Measurements from ENCODE around the gene ARHGDIG.
"Not testable (repeated sequence)": the region's sequence is repeated elsewhere in the genome, so short reads cannot be mapped to it uniquely, and the experiment has no call there.

The ARHGDIG gene

DNA sequence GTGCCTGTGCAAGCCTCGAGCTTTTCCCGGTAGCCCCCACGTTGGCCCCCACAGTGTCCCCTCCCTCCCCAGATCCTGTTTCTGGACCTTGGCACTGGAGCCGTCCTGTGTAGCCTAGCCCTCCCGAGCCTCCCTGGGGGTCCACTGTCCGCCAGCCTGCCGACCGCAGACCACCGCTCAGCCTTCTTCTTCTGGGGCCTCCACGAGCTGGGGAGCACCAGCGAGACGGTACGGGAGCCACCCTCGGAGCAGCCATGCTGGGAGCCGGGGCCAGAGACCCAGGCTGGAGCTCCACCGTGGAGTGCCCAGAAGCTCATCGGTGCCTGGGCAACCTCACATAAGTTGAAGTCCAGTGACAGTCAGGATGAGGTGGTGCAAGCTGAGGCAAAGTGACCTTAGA, 16.4 kb upstream of the ARHGDIG start:
- DNase-seq (ENCODE audit: low read depth in 1 of 2, low spot score in 1 of 2): no peak

DNA sequence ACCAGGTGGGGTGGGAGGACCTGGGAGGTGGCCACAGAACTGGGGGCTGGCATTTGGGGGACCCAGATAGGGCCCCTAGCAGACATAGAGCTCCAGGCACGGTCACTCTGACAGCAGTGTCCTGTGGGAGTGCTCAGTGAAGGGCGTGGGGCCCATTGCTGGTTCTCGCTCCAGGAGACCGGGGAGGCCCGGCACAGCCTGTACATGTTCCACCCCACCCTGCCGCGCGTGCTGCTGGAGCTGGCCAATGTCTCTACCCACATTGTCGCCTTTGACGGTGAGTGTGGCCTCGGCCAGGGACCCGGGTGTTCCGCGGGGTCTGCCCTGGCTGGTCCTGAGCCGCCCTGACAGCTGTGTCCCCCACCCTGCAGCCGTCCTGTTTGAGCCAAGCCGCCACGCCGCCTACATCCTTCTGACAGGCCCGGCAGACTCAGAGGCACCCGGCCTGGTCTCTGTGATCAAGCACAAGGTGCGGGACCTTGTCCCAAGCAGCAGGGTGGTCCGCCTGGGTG, 15.9 kb upstream of the ARHGDIG start:
- no peak for DNase-seq (ENCODE audit: low read depth in 1 of 2, low spot score in 1 of 2)

DNA sequence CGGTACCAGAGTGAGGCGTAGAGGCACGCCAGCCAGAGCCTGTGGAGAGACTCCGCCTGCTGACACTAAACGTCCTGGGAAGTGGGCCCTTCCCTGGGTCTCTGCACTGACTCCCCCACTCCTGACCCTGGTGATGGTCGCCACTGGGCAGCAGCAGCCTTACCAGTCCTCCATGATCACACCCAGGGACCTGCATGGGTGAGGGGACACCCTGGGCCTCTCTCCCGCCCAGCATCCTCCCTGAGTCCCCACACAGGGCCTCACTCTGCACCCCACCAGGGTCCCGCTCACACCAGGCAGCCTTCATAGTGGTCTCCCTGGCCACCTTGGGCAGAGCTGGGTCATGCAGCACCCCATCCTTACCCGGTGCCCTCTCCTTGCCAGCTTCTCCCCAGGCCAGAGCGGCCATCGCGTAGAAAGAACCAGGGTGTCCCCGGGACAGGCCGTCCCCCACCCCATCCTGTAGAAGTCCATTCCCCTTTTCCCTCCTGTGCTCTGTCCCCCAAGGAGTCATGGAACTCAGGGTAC, 15.3 kb upstream of the ARHGDIG start:
- DNase-seq (ENCODE audit: low read depth in 1 of 2, low spot score in 1 of 2): no peak

DNA sequence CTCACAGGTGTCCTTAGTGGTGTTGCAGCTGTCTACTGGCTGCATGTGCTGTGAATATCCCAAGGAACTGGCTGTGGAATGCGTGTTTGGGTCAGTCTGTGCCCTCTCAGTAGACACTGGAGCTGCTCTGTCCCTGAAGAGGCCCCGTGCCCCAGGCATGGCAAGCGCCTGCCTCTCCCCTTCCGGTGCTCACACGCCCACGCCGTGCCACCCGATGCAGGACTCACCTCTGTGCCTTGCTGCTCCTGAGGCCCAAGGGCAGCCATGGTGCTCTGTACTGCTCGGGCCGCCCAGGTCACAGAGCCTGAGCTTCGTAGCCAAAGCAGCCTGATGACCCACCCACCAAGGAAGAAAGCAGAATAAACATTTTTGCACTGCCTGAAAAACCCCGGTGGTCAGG, 14.7 kb upstream of the ARHGDIG start:
- DNase-seq (ENCODE audit: low read depth in 1 of 2, low spot score in 1 of 2): no peak

DNA sequence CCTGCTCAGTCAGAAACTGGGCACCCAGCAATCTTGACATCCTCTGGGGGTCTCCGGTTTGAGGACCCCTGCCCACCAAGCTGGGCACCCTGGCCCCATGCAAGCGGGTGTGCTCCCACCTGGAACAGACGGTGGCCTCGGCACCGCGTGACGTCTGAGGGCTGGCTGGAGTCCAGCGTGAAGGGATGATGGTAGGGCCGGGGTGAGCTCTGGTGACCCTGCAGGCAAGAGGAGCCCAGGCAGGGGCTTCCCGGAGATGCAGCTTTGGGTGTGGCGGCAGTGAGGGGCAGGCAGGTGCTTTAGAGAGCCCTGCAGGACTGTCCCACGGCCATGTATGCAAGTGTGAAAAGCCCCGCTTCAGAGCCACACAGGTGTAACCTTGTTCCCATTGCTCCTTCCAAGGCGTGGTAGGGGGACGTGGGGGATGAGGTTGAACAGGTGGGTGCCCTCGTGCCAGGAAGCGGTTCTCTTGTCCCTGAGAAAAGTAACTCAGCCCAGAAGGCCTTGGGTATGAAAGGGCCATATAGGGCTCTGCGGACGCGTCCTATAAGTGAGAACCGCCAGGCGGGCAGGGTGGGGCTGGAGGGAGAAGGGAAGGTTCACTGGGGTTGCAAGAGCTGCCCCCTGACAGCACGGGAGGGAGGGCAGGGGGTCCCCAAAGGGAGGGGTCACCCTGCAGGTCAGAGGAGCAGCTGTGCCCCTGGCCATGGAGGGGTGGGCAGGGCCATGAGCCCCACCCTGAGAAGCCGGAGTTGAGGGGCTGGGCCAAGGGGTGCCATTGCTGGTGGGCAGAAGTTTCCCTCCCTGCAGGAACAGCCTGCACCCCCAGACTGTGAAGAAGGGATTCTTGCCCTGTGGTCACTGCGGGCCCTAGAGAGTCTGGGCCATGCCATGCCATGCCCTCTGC, 13.9 kb upstream of the ARHGDIG start:
- no peak for DNase-seq (ENCODE audit: low read depth in 1 of 2, low spot score in 1 of 2)

DNA sequence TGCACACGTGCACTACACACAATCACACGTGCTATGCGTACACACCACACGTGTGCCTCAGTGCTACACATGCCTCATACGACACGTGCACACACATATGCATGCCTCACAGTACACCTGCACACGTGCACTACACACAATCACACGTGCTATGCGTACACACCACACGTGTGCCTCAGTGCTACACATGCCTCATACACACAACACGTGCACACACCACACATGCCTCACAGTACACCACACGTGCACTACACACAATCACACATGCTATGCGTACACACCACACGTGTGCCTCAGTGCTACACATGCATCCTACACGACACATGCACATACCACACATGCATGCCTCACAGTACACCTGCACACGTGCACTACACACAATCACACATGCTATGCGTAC, 12.8 kb upstream of the ARHGDIG start:
- DNase-seq (ENCODE audit: low read depth in 1 of 2, low spot score in 1 of 2): not testable (repeated sequence)

DNA sequence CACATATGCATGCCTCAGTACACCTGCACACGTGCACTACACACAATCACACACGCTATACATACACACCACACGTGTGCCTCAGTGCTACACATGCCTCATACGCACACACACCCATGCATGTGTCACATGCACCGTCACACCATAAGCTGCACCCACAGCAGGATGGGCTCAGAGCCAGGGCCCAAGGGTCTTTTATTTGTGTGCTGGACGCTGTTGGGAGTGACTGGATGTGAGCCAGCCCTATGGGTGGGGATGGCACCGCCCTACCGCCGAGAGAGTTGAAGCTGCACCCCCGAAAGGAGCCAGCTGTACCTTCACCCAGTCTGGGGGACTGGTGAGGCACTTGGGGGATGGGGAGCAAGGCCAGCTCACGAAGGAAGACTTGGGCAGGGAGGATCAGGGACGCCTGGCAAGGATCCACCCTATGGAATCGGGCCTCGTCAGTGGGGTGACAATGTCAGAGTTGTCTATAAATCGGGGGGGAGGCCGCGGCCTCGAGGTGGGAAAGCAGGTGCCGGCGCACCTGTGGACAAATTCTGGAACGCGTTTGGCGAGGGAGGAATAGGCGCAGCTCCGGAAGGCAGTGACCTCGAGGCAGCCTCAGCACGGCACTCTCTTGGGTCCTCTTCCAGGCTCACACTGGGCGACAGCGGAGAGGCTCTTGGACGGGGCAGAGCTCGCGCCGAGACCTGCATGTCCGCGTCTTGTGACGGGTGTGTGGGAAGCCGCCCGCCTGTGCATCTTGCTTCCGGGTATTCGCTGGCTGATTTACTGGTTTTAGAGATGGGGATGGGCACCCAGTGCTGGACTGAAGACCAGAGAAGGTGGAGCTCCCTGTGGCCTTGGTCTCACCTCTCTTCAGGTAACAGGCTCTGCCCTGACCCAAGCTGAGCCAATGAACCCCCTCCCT, 12.0 kb upstream of the ARHGDIG start:
- DNase-seq (ENCODE audit: low read depth in 1 of 2, low spot score in 1 of 2): no peak

DNA sequence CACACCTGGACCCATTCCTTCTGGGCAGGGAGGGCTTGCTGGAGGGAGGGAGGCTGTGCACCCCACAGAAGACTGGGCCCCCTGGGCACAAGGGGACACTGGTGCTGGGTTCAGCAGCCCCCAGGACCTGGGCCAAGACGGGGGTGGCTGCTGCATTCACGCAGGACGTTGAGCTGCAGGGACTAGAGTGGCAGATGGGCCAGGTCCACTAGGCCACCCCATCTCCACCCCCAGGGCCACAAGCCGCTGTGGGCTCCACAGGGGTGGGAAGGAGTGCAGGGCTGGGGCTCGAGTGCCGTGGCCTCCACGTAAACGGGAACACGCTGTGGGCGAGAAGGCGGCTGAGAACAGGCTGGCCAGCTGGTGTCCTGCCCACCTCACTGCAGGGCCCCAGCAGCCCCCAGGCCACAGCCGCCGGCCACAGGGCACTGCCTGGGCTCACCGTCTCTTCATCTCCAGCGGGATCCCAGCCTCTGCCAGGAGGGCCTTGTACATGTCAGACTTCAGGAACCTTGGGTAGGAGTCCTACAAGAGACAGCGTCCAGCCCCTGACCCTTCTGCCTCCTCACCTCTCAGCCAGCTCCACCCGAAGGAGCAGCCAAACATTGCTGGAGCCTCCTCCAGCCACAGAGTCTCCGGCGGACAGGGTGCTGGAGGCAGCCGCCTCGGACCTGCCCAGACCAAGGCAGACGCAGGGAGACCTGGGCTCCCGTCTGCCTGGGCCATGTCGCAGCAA, 11.2 kb upstream of the ARHGDIG start:
- DNase-seq (ENCODE audit: low read depth in 1 of 2, low spot score in 1 of 2): no peak

DNA sequence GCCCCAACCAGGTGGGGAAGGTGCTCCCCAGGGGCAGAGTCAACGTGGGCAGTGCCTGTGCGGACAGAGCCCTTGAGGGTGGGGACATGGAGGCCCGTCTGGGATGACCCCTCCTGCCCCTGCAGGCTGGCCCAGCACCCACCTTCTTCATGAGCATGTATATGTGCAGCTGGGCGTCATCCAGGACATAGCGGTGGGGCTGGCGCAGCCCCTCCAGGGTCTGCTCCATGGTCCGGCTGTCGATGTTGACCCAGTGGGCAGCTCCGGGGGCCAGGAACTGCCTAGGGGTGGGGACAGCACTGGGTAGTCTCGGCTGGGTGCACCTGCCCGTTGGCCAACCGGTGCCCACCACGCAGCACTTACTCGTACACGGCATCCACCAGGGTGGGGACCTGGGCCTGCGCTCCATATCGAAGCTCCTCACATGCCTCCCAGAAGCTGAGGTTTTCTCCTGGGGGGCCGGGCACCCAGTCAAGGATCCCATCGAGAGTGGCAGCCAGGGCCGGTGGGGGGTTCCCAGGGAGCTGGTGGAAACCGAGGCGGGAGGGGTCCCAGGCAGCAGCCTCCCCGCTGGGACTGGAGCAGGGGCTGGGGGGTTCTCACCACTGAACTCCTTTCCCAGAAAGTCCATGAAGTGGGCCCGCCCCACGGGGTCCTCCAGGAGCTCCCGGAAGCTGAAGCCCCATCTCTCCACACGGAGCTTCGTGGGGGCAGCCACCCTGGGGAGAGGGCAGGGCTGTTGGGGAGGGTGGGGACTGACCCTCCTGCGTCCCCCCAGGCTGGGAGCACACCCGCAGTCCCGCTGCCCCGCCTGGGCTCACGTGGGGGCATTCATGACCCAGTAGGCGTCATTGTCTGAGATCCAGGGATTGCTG, 9.8 kb upstream of the ARHGDIG start:
- no peak for DNase-seq (ENCODE audit: low read depth in 1 of 2, low spot score in 1 of 2)

DNA sequence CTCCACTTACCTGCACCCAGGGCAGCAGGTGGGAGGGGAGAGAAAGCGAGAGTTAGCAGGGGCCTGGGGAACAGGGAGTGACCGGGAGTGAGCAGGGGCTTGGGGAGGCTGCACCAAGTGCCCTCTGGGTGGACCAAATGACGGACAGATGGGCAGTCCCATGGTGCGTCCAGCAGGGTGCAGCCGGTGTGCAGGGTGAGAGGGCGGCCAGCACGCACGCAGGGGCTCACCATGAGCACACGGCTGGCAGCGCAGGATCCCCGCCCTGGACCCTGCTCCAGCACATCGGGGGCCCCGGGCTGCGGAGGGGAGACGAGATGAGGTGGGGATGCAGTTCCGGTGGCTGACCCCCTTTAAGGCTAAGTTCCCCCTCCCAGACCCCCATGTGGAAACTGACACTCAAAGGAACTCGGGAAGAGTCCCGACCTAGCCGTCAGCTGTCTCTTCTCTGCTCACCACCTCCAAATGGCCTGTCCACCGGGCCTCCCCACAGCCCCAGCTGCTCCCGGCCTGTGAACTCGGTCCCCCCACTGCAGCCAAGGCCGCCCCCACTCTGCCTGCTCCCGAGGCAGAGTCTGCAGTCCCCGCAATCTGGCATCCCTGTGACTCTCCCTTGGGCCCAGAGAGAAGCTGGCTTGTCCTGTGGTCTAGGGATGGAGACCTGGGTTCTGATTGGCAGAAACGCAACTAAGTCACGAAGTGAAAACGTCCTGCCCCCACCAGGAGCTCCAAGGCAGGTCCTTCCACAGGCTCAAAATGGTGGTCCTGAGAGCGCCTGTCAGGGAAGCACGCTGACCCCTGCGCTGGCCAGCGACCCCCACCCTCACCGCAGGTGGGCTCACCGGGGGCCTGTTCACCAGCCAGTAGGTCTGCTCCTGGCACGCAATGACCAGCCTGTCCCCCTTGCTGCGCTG, 7.5 kb upstream of the ARHGDIG start:
- DNase-seq (ENCODE audit: low read depth in 1 of 2, low spot score in 1 of 2): no peak

DNA sequence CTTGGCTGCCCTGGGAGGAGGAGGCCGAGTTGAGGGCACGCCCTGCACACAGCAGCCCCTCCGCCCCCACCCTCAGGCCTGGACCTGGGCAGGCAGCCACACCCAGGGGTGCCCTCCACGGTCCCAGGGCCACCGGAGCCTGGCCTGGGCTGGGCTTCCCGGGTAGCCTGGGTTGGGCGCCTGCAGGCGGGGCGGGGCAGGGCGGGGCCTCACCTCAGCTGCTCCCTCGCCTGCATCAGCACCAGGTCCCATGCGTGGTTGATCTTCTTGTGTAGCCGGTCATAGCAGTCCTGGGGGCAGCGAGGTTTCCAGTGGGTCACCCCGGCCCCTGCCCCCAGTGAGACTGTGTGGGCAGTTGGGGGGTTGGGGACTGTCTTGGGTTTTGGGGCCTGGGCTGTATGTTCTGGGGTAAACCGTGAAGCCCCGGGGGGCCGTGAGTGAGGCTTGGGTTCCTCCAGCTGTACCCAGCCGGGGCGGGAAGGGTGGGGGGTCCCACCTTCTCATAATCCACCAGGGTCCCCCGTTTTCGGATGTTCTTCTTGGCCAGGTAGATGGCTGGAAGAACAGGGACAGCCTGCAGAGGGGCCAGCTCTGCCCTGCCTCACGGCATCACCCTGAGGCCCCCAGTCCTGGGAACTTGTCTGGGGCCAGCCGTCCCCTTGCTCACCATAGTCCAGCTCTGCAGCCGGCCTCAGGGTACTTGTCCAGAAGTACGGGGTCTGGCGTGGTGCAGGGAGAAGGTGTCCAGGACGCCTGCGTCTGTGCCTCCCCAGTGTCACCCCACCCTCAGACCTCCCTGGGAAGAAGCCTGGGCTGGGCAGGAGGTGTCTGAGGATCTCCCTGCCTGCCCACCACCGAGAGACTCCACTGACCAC, 6.6 kb upstream of the ARHGDIG start:
- DNase-seq (ENCODE audit: low read depth in 1 of 2, low spot score in 1 of 2): no peak

DNA sequence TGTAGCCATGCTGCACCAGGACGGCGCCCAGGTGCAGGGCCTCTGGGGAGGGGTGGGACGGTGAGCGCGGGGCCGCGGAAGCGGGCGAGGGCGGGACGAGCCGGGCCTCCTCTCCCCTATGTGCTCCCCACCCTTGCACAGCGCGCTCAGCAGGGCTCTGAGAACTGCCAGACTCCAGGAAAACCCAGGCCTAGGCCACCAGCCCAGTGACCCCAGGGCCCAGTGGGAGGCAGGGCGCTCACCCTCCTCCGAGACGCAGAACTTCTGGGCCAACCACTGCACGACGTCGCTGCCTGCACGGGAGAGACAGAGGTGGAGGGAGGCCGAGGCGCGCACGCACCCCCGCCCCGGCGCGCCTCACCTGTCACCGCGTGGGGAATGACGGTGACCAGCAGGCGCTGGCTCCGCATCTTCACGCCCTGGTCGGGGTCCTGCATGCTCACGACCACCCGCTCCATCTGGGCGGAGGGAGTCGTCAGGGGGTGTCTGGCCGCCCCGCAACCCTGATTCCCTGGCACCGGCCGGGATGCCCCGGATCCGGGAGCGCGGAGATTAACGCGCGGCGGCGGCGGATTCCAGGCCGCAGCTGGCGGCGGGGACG, 5.2 kb upstream of the ARHGDIG start:
- DNase-seq (ENCODE audit: low read depth in 1 of 2, low spot score in 1 of 2): no peak

DNA sequence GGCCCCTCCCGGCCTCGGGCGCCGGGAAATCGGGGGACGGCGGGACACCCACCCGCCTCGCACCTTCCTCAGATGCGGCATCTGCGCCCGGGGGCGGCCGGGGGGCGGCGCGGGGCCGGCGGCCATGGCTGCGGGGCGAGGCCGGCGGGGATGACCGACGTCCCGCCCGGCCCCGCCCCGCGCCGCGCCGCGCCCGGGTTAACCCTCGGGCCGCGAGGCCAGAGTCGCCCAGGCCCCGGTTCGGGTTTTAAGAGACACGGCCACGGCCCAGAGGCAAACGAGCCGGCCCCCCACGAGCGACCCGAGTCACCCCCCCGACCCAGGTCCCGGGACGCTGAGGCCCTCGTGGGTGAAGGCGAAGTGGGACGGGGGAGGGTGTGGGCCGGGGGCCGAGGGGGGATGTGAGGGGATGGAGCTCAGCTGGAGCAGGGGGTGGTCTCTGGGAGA, 4.6 kb upstream of the ARHGDIG start, which contains the start of gene RGS11:
RGS11 (minus strand) TSS at position 159 of the 447 bp plus-strand sequence; CDS start at position 126, 33 bp downstream.
- no peak for DNase-seq (ENCODE audit: low read depth in 1 of 2, low spot score in 1 of 2)

DNA sequence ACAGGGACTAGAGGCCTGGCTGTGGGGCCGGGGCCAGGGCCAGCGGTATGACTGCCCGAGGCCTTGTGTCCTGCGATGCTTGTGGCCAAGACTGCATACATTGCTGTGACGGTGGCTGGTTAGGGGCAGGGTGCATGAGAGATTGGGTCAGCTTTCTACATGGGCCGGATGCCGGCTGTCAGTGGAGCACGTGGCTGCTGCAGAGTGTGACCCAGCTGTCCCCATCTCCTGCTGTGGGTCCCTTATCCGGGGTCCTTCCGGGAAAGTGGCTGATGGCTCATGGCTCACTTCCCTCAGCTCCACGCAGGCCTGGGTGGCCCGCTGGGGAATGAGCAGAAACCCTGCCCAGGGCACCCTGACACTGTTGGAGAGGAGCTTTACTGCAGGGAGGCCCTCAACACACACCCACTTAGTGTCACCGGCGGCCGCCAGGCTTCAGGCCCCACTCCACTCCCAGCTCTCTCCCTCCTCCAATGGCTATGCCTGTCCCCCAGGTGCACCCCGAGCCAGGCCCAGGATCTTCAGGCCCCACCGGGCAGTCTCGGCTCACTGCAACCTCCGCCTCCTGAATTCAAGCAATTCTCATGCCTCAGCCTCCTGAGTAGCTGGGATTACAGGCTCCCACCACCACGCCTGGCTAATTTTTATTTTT, 3.8 kb upstream of the ARHGDIG start:
- DNase-seq (ENCODE audit: low read depth in 1 of 2, low spot score in 1 of 2): no peak

DNA sequence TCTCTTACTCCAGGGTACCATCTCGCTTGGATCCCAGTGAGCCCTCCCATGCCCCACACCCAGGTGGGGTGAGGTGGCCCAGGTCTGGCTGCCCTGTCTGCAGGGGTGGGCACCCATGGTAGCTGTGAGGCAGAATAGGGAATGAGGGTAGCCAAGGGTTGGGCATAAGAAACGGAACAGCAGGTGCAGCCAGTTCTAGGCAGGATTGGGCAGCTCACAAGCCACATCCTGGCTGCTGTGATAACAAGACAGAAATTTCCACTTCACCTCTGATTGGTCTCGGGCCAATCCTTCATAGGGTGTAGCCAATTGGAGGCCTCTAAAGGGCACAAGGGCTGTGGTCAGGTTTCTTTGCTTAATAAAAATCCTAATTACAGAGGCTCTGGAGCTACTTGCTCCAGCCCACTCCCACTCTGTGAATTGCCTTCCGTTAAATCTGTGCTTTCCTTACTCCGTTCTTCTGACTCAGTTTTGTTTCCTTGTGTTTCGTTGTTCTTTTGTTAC, 1.5 kb upstream of the ARHGDIG start:
- DNase-seq (ENCODE audit: low read depth in 1 of 2, low spot score in 1 of 2): peak in 1 of 2 donors; percentile 31

DNA sequence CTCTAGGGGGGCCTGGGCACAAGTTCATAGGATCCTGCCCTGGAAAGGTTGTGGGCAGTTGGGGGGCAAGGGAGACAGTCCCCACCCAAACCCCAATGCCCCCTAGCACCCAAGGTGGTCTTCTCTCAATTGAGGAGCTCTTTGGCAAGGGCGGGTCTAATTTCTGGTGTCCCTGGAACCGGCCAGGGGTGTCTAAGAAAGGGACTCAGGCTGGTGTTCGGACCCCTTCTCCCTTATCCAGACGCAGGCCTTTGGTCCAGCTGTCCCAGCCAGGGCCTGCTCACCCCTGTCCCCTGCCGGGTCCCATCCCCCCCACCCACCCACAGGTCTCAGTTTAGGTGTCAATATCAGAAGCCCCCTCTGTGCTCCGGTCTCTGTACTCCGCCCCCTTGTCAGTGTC, 860 bp upstream of the ARHGDIG start:
- no peak for DNase-seq (ENCODE audit: low read depth in 1 of 2, low spot score in 1 of 2)
